GM12873 (cell line): ENCODE measurements around the gene ANGPTL5.

Source experiments
- TF ChIP-seq, protein P1 (sequence below): IDR thresholded peaks from 2 replicates; pipeline ENCODE4 v1.5.1; 2012; ENCODE audit warnings: low read depth, mild to moderate bottlenecking, moderate library complexity, low read length, control low read depth; ENCODE audit not compliant: insufficient read depth; ENCODE audit errors: missing control alignments

Gene ANGPTL5

DNA sequence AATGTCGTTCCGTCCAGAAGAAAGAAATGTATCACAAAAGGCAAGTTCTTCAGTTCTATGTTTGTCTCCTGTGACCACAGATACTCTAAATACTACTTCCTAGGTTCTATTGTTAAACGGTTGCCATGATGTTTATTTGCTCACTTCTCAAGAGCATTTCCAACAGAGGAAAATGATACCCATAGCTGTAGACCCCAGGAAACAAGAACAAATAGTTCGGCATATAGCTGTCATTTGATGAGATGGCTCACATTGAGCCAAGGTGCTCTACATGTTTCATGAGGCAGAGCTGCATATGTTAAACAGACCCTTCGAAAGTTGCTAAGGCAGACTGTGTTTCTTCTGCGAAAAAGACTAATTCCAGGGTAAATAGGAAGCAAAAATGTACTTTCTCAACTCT lies 15.4 kb upstream of the ANGPTL5 start:
- TF ChIP-seq, protein P1, sequence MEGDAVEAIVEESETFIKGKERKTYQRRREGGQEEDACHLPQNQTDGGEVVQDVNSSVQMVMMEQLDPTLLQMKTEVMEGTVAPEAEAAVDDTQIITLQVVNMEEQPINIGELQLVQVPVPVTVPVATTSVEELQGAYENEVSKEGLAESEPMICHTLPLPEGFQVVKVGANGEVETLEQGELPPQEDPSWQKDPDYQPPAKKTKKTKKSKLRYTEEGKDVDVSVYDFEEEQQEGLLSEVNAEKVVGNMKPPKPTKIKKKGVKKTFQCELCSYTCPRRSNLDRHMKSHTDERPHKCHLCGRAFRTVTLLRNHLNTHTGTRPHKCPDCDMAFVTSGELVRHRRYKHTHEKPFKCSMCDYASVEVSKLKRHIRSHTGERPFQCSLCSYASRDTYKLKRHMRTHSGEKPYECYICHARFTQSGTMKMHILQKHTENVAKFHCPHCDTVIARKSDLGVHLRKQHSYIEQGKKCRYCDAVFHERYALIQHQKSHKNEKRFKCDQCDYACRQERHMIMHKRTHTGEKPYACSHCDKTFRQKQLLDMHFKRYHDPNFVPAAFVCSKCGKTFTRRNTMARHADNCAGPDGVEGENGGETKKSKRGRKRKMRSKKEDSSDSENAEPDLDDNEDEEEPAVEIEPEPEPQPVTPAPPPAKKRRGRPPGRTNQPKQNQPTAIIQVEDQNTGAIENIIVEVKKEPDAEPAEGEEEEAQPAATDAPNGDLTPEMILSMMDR, result no peak

DNA sequence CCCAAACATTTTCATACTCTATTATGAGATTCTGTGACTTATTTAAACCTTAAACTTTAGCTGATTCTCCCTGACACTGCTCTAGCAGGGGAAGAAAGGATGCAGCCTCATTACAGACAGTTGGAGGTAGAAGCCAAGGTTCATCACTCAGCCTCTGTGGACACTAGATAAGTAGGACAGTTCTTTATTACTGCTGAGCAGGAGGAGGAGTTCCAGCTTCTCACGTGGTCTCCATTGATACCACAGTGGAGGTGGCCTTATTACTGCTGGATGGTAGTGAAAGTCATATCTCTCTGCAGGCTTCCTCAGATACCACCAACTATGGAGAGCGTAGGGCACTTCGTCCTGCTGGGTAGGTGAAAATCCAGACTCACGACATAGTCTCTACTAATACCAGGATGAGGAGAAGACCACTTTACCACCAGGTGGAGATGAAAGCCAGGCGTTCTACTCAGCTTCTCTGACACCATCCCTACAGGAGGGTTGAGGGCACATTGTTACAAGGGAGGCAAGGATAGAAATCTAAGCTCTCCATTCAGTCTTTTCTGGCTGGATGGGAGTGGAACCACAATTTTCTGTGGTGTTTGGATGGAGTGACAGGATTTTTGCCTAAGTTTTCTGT lies 13.1 kb upstream of the ANGPTL5 start:
- TF ChIP-seq, protein P1, result no peak

DNA sequence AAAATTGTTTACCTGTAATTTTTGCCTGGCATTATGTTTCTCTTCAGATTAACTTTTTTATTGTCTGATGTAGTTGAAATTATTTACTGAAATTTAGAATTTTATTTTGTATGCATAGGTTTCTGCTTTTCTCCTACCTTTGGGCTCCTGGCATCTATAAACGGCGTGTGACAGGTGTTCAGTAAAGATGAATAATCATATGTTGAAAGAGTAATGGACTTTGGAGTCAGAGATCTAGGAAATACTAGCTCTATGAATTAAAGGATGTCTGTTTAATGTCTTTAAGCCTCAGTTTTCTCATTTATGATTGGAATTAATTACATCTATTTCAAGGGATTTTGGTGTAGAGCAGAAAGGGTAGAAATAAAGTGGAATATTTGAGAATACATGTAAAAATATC lies 7.2 kb upstream of the ANGPTL5 start:
- TF ChIP-seq, protein P1, result no peak

DNA sequence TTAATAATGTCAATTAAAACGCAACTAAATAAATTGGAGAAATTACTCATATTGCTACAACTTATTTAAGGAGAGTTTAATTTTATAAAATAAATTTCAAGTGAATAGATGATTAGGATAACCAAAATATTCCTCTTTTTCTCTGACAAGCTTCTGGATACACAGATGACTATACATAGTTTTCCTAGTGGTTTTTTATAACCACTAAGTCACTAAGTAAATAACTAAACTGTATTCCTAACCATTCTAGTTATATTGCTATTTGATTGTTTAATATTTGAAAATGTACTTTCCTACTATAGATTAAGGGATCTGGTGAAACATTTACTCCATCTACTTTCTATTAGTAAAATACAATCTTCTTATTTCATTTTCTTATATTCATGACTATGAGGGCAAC lies 4.7 kb upstream of the ANGPTL5 start:
- TF ChIP-seq, protein P1, result no peak

DNA sequence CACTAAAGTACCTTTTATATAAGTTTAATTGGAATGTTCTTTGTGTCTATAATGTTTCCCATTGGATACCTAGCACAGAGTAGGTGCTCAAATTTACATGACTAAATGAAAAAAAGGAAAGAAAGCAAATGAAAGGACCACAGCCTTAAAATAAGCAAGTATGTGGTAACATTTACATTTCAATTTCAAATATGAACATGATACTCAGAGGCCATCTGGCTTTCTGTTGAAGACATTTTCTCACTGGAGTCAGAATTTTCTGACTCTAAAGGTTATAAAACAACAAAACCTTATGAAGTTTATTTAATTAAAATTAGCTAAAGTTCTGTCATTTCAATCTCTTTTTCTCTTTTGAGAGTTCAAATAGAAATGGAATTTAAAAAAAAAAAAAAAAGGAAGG lies 904 bp upstream of the ANGPTL5 start:
- TF ChIP-seq, protein P1, result no peak

DNA sequence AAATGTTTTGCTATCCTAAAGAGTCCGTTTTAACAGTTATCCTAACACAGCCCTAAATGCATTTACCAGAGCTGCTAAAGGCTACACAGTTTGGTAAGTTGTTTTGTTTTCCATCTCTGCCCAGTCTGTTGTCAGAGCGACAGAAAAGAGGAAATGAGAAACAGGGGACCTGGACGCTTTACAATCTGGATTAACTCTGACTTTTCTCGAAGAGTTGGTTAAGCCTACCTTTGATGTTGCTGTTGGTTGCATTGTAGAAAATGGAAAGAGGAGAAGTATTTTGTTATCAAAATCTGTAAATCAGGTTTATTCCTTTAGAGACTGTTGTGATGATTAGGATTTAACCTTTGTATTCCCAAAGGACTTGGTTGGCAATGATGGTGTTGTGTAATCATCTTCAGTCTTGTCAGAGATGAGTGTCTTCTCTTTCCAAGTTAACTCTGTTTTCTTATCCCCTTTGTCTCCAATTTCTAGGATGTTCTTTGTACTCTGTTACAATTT lies 481 bp downstream of the ANGPTL5 start:
- TF ChIP-seq, protein P1, result no peak

DNA sequence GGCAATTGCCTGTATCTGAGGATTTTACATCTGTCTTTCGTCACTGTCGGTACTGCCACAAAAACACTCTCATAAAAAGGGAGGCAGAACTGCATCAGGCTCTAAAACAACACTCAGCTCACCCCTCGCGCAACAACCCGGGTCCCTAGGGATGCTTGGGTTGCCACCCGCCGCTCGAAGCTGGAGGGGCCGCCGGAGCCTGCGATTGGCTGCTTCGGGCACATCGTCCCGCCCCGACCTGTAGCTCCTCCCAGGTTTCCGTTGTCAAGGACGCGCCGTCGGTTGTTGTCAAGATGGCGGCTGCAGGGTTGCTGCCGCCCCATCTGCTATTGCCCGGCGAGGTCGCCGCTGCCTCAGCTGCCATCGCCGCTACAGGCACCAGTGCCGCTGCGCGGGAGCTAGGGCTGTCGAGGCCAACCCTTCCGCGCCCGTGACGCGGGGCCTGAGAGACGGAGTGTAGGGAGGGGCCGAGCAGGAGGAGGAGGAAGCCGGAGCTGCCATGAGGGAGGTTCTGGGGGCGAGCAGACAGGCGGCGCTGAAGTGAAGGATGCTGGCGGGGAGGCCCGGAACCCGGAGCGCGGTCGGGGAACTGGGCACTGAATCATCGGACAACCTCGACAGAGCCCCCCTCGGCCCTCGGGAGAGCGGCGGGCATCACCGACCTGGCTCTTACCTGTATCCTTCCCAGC lies 1.4 kb downstream of the ANGPTL5 start, which contains the start of gene CEP126:
Gene CEP126, plus strand, starts transcription at position 273 of the 689 bp plus-strand sequence. Its CDS starts 275 bp downstream, at position 548.
- TF ChIP-seq, protein P1, result peak; percentile 5
